ENCODE results near the gene MLLT1. TPM values are rescaled to one million over a fixed set of nuclear protein-coding genes. Genes with fewer than 3 reads are reported as not detected.
A peak's percentile ranks its signal among the peaks of the same experiment; 100 is the strongest.

The MLLT1 gene
- total RNA-seq, 1 experiment from 2014 or later, result 29.0 TPM

GRCh38 chr19:6199240-6199994 lies 80.4 kb downstream of the MLLT1 start:
- no peaks in the 10 kb centered on the region for H3K9me2 ChIP-seq (replicated peaks; ENCODE audit: low read length)
- H3K4me2 ChIP-seq (ENCODE audit: low read length), result peak overlapping the region; percentile 100
- H3K9ac ChIP-seq (ENCODE audit: low read length), result peak overlapping the region; percentile 94
- H3K36me3 ChIP-seq (ENCODE audit: low read depth, low read length), result 0 out of 2 replicates have a peak, but pooled peaks cover 7% of the 10 kb centered on the region
- H3K9me3 ChIP-seq (ENCODE audit: low read length), result no peaks in the 10 kb centered on the region
- no peaks in the 10 kb centered on the region for H3F3A ChIP-seq (ENCODE audit: low read length, unreplicated experiment)
- TF ChIP-seq EZH2 (IDR thresholded peaks at IDR 0.05; ENCODE audit: low read length, unreplicated experiment) (no peak), EZH2phosphoT487 (IDR thresholded peaks at IDR 0.05; ENCODE audit: borderline replicate concordance, low read length) (no peak)
- TF ChIP-seq, protein P1, sequence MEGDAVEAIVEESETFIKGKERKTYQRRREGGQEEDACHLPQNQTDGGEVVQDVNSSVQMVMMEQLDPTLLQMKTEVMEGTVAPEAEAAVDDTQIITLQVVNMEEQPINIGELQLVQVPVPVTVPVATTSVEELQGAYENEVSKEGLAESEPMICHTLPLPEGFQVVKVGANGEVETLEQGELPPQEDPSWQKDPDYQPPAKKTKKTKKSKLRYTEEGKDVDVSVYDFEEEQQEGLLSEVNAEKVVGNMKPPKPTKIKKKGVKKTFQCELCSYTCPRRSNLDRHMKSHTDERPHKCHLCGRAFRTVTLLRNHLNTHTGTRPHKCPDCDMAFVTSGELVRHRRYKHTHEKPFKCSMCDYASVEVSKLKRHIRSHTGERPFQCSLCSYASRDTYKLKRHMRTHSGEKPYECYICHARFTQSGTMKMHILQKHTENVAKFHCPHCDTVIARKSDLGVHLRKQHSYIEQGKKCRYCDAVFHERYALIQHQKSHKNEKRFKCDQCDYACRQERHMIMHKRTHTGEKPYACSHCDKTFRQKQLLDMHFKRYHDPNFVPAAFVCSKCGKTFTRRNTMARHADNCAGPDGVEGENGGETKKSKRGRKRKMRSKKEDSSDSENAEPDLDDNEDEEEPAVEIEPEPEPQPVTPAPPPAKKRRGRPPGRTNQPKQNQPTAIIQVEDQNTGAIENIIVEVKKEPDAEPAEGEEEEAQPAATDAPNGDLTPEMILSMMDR (conservative IDR thresholded peaks at IDR 0.05; ENCODE audit: low read depth, low read length), result no peak
- H4K20me1 ChIP-seq (ENCODE audit: low read length), result no peaks in the 10 kb centered on the region; the same call in 1 of the 2 replicates
- H3K27me3 ChIP-seq (ENCODE audit: low read length), result no peaks in the 10 kb centered on the region
- H3K27ac ChIP-seq (ENCODE audit: low read length), result no peak overlapping the region; the same call in 1 of the 2 replicates
- H2AFZ ChIP-seq (ENCODE audit: low read length), result peak overlapping the region; percentile 100
- no TSS peak for BruUV-seq (replicated peaks)
- DNase-seq (peak; percentile 99), ATAC-seq (peak; percentile 90)
- intact Hi-C loops (cut with micrococcal nuclease), result no loop called here
- H3K4me1 ChIP-seq (ENCODE audit: insufficient read depth, low read length), result peaks cover 7% of the 10 kb centered on the region
- ChIA-PET POLR2A (ENCODE audit: unreplicated experiment) (interaction anchor here (0.5 to 0.6 kb wide), 5 partner anchors 39 to 481 kb away, joined by 3 to 6 read pairs (median 4); partner anchors contain the start of gene KHSRP), CTCF (interaction anchor here (0.7 to 1.0 kb wide), 2 partner anchors 73 to 395 kb away, joined by 3 to 6 read pairs; no protein-coding TSS in a partner anchor)
- H3K79me2 ChIP-seq (ENCODE audit: low read length), result peaks cover 34% of the 10 kb centered on the region
- peak overlapping the region; percentile 96 for H3K4me3 ChIP-seq (ENCODE audit: low read length)

DNA sequence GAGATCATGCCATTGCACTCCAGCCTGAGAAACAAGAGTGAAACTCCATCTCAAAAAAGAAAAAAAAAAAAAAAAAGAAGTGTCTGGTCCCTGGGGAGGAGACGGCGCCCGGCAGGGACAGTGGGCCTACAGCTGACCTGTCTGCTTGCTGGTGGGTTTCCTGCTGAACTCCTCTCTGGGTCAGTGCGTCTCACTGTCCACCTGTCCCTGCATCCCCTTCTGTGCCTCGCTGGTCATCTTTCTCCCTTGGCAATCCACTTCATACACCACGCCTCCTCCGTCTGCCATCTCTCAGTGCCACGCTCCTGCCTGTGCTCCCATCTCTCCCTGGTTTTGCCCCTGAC lies 80.9 kb downstream of the MLLT1 start:
- H3K4me2 ChIP-seq (ENCODE audit: low read length), result peak overlapping the region; percentile 100
- no peak overlapping the region; the same call in 1 of the 2 replicates for H3K27ac ChIP-seq (ENCODE audit: low read length)
- no peaks in the 10 kb centered on the region for H3F3A ChIP-seq (ENCODE audit: low read length, unreplicated experiment)
- no peaks in the 10 kb centered on the region for H3K27me3 ChIP-seq (ENCODE audit: low read length)
- H3K4me3 ChIP-seq (ENCODE audit: low read length), result peak overlapping the region; percentile 96
- peak overlapping the region; percentile 94 for H3K9ac ChIP-seq (ENCODE audit: low read length)
- TSS peak; percentile 83 for BruUV-seq (replicated peaks)
- ChIA-PET POLR2A (ENCODE audit: unreplicated experiment) (interaction anchor here (0.6 kb wide), 1 partner anchor 412 kb away, joined by 4 read pairs; no protein-coding TSS in a partner anchor), CTCF (interaction anchor here (0.7 kb wide), 1 partner anchor 31 kb away, joined by 4 read pairs; no protein-coding TSS in a partner anchor)
- H3K4me1 ChIP-seq (ENCODE audit: insufficient read depth, low read length), result peaks cover 7% of the 10 kb centered on the region
- ATAC-seq (peak; percentile 25), DNase-seq (no peak)
- no peaks in the 10 kb centered on the region for H3K9me3 ChIP-seq (ENCODE audit: low read length)
- H2AFZ ChIP-seq (ENCODE audit: low read length), result peak overlapping the region; percentile 100
- no peaks in the 10 kb centered on the region; the same call in 1 of the 2 replicates for H4K20me1 ChIP-seq (ENCODE audit: low read length)
- peaks cover 40% of the 10 kb centered on the region for H3K79me2 ChIP-seq (ENCODE audit: low read length)
- no peaks in the 10 kb centered on the region for H3K9me2 ChIP-seq (replicated peaks; ENCODE audit: low read length)
- TF ChIP-seq, protein P1 (conservative IDR thresholded peaks at IDR 0.05; ENCODE audit: low read depth, low read length), result no peak
- no peak for TF ChIP-seq EZH2phosphoT487 (IDR thresholded peaks at IDR 0.05; ENCODE audit: borderline replicate concordance, low read length)
- no peak for TF ChIP-seq EZH2 (IDR thresholded peaks at IDR 0.05; ENCODE audit: low read length, unreplicated experiment)
- intact Hi-C loops (cut with micrococcal nuclease), result no loop called here
- H3K36me3 ChIP-seq (ENCODE audit: low read depth, low read length), result 0 out of 2 replicates have a peak, but pooled peaks cover 7% of the 10 kb centered on the region

DNA sequence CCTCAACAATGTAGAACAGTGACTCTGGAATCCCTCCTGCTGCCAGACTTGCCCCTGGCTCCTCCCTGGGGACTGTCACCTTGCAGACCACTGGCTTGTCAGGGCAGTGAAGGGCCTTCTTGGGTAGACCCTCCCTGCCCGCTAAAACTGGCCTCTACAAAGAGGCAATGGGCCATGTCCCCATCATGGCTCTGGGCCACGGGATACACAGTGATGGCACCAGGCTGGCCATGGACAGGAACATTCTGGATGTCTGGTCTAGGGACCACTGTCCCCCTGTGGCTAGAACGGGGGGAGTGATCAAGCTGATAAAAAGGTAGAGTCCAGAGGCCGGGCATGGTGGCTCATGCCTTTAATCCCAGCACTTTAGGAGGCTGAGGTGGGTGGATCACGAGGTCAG lies 83.4 kb downstream of the MLLT1 start:
- BruUV-seq (replicated peaks), result no TSS peak

More for the DNA sequence above, 83.4 kb downstream of the MLLT1 start:
- no peak for ATAC-seq
- Histone ChIP-seq H3K36me3 (ENCODE audit: low read depth, low read length) (peaks cover 22% of the 10 kb centered on the region), H3K9me2 (replicated peaks; ENCODE audit: low read length) (no peaks in the 10 kb centered on the region), H3K9me3 (ENCODE audit: low read length) (no peaks in the 10 kb centered on the region), H3K4me3 (ENCODE audit: low read length) (no peak overlapping the region), H3K4me1 (ENCODE audit: insufficient read depth, low read length) (peaks cover 7% of the 10 kb centered on the region), H4K20me1 (ENCODE audit: low read length) (no peaks in the 10 kb centered on the region; the same call in 1 of the 2 replicates), H3K9ac (ENCODE audit: low read length) (no peak overlapping the region), H3K27ac (ENCODE audit: low read length) (no peak overlapping the region), H3K79me2 (ENCODE audit: low read length) (peaks cover 43% of the 10 kb centered on the region), H3F3A (ENCODE audit: low read length, unreplicated experiment) (no peaks in the 10 kb centered on the region), H2AFZ (ENCODE audit: low read length) (no peak overlapping the region), H3K4me2 (ENCODE audit: low read length) (no peak overlapping the region), H3K27me3 (ENCODE audit: low read length) (no peaks in the 10 kb centered on the region)
- CTCF ChIA-PET, result no interaction called here
- POLR2A ChIA-PET (ENCODE audit: unreplicated experiment), result no interaction called here
- DNase-seq, result no peak
- TF ChIP-seq EZH2phosphoT487 (IDR thresholded peaks at IDR 0.05; ENCODE audit: borderline replicate concordance, low read length) (no peak), EZH2 (IDR thresholded peaks at IDR 0.05; ENCODE audit: low read length, unreplicated experiment) (no peak)
- TF ChIP-seq, protein P1 (conservative IDR thresholded peaks at IDR 0.05; ENCODE audit: low read depth, low read length), result no peak
- intact Hi-C loops (cut with micrococcal nuclease), result no loop called here

All from PC-3 (cell line).